Peyer's patch (tissue), 4 donors: ENCODE results near the gene GGT1.
"Not testable (repeated sequence)": the region's sequence is repeated elsewhere in the genome, so short reads cannot be mapped to it uniquely, and the experiment has no call there.

ENCODE experiments used
- POLR2A ChIP-seq, 2 donors: fragments of 450-650 bp; IDR thresholded peaks; one replicate each; pipeline ENCODE4 v1.5.1; 2017; ENCODE audit warnings: antibody characterized with exemption in 2 of 2, mild to moderate bottlenecking in 2 of 2, moderate library complexity in 2 of 2
- TF ChIP-seq, protein P1 (sequence below), 6 experiments: fragments of 450-650 bp in 4 of 6; fragments of 200-600 bp in 2 of 6; sonication (generic) in 1 of 6; IDR thresholded peaks; one replicate each; pipeline ENCODE4 v1.5.1; 2017 to 2019; ENCODE audit warnings: antibody characterized with exemption in 6 of 6, mild to moderate bottlenecking in 3 of 6, moderate library complexity in 1 of 6

DNA sequence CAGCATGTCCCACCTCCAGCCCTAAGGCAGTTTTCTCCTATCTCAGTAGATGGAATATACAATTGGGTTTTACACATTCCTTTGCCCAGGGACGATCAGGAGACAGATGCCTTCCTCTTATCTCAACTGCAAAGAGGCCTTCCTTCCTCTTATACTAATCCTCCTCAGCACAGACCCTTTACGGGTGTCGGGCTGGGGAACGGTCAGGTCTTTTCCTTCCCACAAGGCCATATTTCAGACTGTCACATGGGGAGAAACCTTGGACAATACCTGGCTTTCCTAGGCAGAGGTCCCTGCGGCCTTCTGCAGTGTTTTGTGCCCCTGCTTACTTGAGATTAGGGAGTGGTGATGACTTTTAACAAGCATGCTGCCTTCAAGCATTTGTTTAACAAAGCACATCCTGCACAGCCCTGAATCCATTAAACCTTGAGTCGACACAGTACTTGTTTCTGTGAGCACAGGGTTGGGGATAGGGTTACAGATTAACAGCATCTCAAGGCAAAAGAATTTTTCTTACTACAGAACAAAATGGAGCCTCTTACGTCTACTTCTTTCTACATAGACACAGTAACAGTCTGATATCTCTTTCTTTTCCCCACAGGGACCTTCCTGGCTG, 27.9 kb downstream of the GGT1 start:
- TF ChIP-seq, protein P1, sequence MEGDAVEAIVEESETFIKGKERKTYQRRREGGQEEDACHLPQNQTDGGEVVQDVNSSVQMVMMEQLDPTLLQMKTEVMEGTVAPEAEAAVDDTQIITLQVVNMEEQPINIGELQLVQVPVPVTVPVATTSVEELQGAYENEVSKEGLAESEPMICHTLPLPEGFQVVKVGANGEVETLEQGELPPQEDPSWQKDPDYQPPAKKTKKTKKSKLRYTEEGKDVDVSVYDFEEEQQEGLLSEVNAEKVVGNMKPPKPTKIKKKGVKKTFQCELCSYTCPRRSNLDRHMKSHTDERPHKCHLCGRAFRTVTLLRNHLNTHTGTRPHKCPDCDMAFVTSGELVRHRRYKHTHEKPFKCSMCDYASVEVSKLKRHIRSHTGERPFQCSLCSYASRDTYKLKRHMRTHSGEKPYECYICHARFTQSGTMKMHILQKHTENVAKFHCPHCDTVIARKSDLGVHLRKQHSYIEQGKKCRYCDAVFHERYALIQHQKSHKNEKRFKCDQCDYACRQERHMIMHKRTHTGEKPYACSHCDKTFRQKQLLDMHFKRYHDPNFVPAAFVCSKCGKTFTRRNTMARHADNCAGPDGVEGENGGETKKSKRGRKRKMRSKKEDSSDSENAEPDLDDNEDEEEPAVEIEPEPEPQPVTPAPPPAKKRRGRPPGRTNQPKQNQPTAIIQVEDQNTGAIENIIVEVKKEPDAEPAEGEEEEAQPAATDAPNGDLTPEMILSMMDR (IDR thresholded peaks at IDR 0.05), result not testable (repeated sequence)
- not testable (repeated sequence) for TF ChIP-seq POLR2A (IDR thresholded peaks at IDR 0.05)
